DND-41 (cell line): Measurements from ENCODE around the gene ROBO2.

ENCODE experiments used
- ATAC-seq: fragments of 200-7000 bp; cut with Tn5 transposase; 3 replicates; pipeline ENCODE4 v1.9.1; 2021; ENCODE audit warnings: low read depth; ENCODE audit not compliant: insufficient read depth
- DNase-seq: peaks from one replicate; pipeline ENCODE4 v3.0.0-alpha.2; 2020
- H2AFZ ChIP-seq: 2 replicates; pipeline ENCODE4 v1.6.0; 2012; ENCODE audit warnings: low read depth, low read length
- H3K27ac ChIP-seq: 2 replicates; pipeline ENCODE4 v1.5.1; 2012; ENCODE audit warnings: low read length, inconsistent platforms
- H3K27me3 ChIP-seq: fragments of 200-600 bp; sonication (generic); 2 replicates; pipeline ENCODE4 v1.6.0; 2012; ENCODE audit warnings: low read length, mild to moderate bottlenecking, inconsistent platforms; ENCODE audit not compliant: insufficient read depth, poor library complexity
- H3K36me3 ChIP-seq: 2 replicates; pipeline ENCODE4 v1.5.1; 2012; ENCODE audit warnings: low read length, inconsistent platforms; ENCODE audit not compliant: insufficient read depth
- H3K4me1 ChIP-seq: 2 replicates; pipeline ENCODE4 v1.5.1; 2012; ENCODE audit warnings: mild to moderate bottlenecking, low read length; ENCODE audit not compliant: insufficient read depth
- H3K4me2 ChIP-seq: 2 replicates; pipeline ENCODE4 v1.6.0; 2012; ENCODE audit warnings: mild to moderate bottlenecking, moderate library complexity, low read length, inconsistent platforms; ENCODE audit not compliant: insufficient read depth
- H3K4me3 ChIP-seq, 2 experiments: fragments of 200-600 bp in 1 of 2; shearing (Covaris generic) in 1 of 2; 2 replicates each; pipeline ENCODE4 v1.5.1; 2012 to 2016; ENCODE audit warnings: inconsistent platforms in 2 of 2, low read length in 2 of 2, mild to moderate bottlenecking in 2 of 2, low read depth in 1 of 2, moderate library complexity in 1 of 2
- H3K79me2 ChIP-seq: 2 replicates; pipeline ENCODE4 v1.6.0; 2012; ENCODE audit warnings: low read length, inconsistent platforms; ENCODE audit not compliant: insufficient read depth
- H3K9ac ChIP-seq: 2 replicates; pipeline ENCODE4 v1.6.0; 2012; ENCODE audit warnings: low read depth, mild to moderate bottlenecking, inconsistent platforms, low read length, moderate library complexity
- H3K9me3 ChIP-seq: 2 replicates; pipeline ENCODE4 v1.5.1; 2012; ENCODE audit warnings: low read length, moderate library complexity, mild to moderate bottlenecking, inconsistent platforms; ENCODE audit not compliant: insufficient read depth, severe bottlenecking
- H4K20me1 ChIP-seq: 2 replicates; pipeline ENCODE4 v1.6.0; 2012; ENCODE audit warnings: low read length; ENCODE audit not compliant: insufficient read depth
- CTCF ChIP-seq: IDR thresholded peaks from 2 replicates; pipeline ENCODE4 v1.5.1; 2012; ENCODE audit warnings: borderline replicate concordance, low read length, moderate library complexity, mild to moderate bottlenecking; ENCODE audit not compliant: poor library complexity, severe bottlenecking; ENCODE audit errors: extremely low read depth
- EZH2 ChIP-seq: IDR thresholded peaks from 3 replicates; pipeline ENCODE4 v1.6.1; 2012; ENCODE audit warnings: borderline replicate concordance, low read depth, mild to moderate bottlenecking, moderate library complexity, low read length, inconsistent platforms; ENCODE audit not compliant: severe bottlenecking

Gene ROBO2

GRCh38 chr3:77038930-77039605 is 831 bp upstream of the ROBO2 start:
- DNase-seq: no peak
- Histone ChIP-seq H3K9ac (no peak overlapping the region), H3K4me2 (no peak overlapping the region), H3K36me3 (no peaks in the 10 kb centered on the region), H3K79me2 (no peaks in the 10 kb centered on the region), H3K27ac (no peak overlapping the region), H3K4me1 (no peaks in the 10 kb centered on the region), H2AFZ (no peak overlapping the region), H3K27me3 (no peaks in the 10 kb centered on the region), H4K20me1 (no peaks in the 10 kb centered on the region), H3K4me3 (no peak overlapping the region), H3K9me3 (no peaks in the 10 kb centered on the region)
- TF ChIP-seq EZH2 (no peak), CTCF (no peak)
- no peak for ATAC-seq

GRCh38 chr3:77040216-77040615 is 317 bp downstream of the ROBO2 start:
- H3K9me3 ChIP-seq: no peaks in the 10 kb centered on the region
- ATAC-seq (no peak), DNase-seq (no peak)
- TF ChIP-seq CTCF (no peak), EZH2 (no peak)
- H3K79me2 ChIP-seq: no peaks in the 10 kb centered on the region
- H2AFZ ChIP-seq: no peak overlapping the region
- no peaks in the 10 kb centered on the region for H3K27me3 ChIP-seq
- H3K4me2 ChIP-seq: no peak overlapping the region
- H3K36me3 ChIP-seq: no peaks in the 10 kb centered on the region
- no peak overlapping the region for H3K4me3 ChIP-seq
- no peak overlapping the region for H3K27ac ChIP-seq
- no peaks in the 10 kb centered on the region for H4K20me1 ChIP-seq
- no peak overlapping the region for H3K9ac ChIP-seq
- H3K4me1 ChIP-seq: no peaks in the 10 kb centered on the region

GRCh38 chr3:77040926-77041722 is 1.2 kb downstream of the ROBO2 start:
- Histone ChIP-seq H3K9ac (no peak overlapping the region), H3K4me2 (no peak overlapping the region), H4K20me1 (no peaks in the 10 kb centered on the region), H2AFZ (no peak overlapping the region), H3K9me3 (no peaks in the 10 kb centered on the region), H3K4me3 (no peak overlapping the region), H3K79me2 (no peaks in the 10 kb centered on the region), H3K27ac (no peak overlapping the region), H3K27me3 (no peaks in the 10 kb centered on the region), H3K36me3 (no peaks in the 10 kb centered on the region), H3K4me1 (no peaks in the 10 kb centered on the region)
- ATAC-seq (no peak), DNase-seq (no peak)
- TF ChIP-seq EZH2: no peak
- no peak for TF ChIP-seq CTCF
